ENCODE results near the gene FICD.

GRCh38 chr12:108511633-108512540 is 3.2 kb upstream of the FICD start:
- TF ChIP-seq, protein P1, sequence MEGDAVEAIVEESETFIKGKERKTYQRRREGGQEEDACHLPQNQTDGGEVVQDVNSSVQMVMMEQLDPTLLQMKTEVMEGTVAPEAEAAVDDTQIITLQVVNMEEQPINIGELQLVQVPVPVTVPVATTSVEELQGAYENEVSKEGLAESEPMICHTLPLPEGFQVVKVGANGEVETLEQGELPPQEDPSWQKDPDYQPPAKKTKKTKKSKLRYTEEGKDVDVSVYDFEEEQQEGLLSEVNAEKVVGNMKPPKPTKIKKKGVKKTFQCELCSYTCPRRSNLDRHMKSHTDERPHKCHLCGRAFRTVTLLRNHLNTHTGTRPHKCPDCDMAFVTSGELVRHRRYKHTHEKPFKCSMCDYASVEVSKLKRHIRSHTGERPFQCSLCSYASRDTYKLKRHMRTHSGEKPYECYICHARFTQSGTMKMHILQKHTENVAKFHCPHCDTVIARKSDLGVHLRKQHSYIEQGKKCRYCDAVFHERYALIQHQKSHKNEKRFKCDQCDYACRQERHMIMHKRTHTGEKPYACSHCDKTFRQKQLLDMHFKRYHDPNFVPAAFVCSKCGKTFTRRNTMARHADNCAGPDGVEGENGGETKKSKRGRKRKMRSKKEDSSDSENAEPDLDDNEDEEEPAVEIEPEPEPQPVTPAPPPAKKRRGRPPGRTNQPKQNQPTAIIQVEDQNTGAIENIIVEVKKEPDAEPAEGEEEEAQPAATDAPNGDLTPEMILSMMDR (IDR thresholded peaks at IDR 0.05; ENCODE audit: borderline replicate concordance, extremely low read depth, low read length, poor library complexity, severe bottlenecking): peak; percentile 93
- TF ChIP-seq EZH2 (IDR thresholded peaks at IDR 0.05; ENCODE audit: borderline replicate concordance, low read depth, low read length, severe bottlenecking): no peak
